Forelimb muscle (tissue), 1 donor: ENCODE data around the gene FAM98C. TPM values are rescaled to one million over a fixed set of nuclear protein-coding genes. Genes with fewer than 3 reads are reported as not detected.

Experiments used
- DNase-seq: peaks from one replicate; pipeline ENCODE4 v3.0.0-alpha.2; 2013; ENCODE audit warnings: low read depth
- polyA plus RNA-seq: library from polyadenylated mRNA; unstranded; fragments of 120-200 nt; gene quantifications from one replicate; pipeline ENCODE4 v1.2.1, GENCODE V29; 2013; ENCODE audit not compliant: insufficient read length

Gene FAM98C
- polyA plus RNA-seq, 1 donor = 9.5 TPM

GRCh38 chr19:38455031-38455430, 52.1 kb downstream of the FAM98C start:
- DNase-seq = no peak

GRCh38 chr19:38457202-38457601, 54.3 kb downstream of the FAM98C start:
- no peak for DNase-seq

- no peak for DNase-seq
Measured at GRCh38 chr19:38457690-38458405, 55.0 kb downstream of the FAM98C start.

Other genes with a start within 250 kb of the FAM98C start
- gene DPF1, start 178.9 kb upstream of the FAM98C start, polyA plus RNA-seq = 3.7 TPM
- 13.4 TPM for gene PPP1R14A, start 146.7 kb upstream of the FAM98C start, polyA plus RNA-seq
- 4.8 TPM for gene SPINT2, start 138.5 kb upstream of the FAM98C start, polyA plus RNA-seq
- not detected for gene C19orf33, start 98.8 kb upstream of the FAM98C start, polyA plus RNA-seq
- 27.4 TPM for gene YIF1B, start 87.1 kb upstream of the FAM98C start, polyA plus RNA-seq
- gene KCNK6, start 83.2 kb upstream of the FAM98C start, polyA plus RNA-seq = 2.4 TPM
- gene CATSPERG, start 67.3 kb upstream of the FAM98C start, polyA plus RNA-seq = 3.4 TPM
- gene PSMD8, start 28.5 kb upstream of the FAM98C start, polyA plus RNA-seq = 117 TPM
- gene GGN, start 15.1 kb upstream of the FAM98C start, polyA plus RNA-seq = 0.43 TPM
- gene SPRED3, start 14.4 kb upstream of the FAM98C start, polyA plus RNA-seq = 0.59 TPM
- gene RASGRP4, start 23.1 kb downstream of the FAM98C start, polyA plus RNA-seq = 2.3 TPM
- 572 TPM for gene RYR1, start 30.6 kb downstream of the FAM98C start, polyA plus RNA-seq
- gene MAP4K1, start 214.9 kb downstream of the FAM98C start, polyA plus RNA-seq = 13.6 TPM
- gene EIF3K, start 216.1 kb downstream of the FAM98C start, polyA plus RNA-seq = 363 TPM
- gene ACTN4, start 244.6 kb downstream of the FAM98C start, polyA plus RNA-seq = 177 TPM